HS-27A (cell line): Measurements from ENCODE around the gene HIRA.
"Not testable (repeated sequence)": the region's sequence is repeated elsewhere in the genome, so short reads cannot be mapped to it uniquely, and the experiment has no call there.

ENCODE experiments used
- DNase-seq: peaks from one replicate; pipeline ENCODE4 v3.0.0-alpha.2; 2012; ENCODE audit warnings: low read depth, missing footprints

HIRA gene

GRCh38 chr22:19463008-19463407 is 31.5 kb upstream of the HIRA start:
- no peak for DNase-seq

- no peak for DNase-seq
These were observed 30.0 kb upstream of the HIRA start for GRCh38 chr22:19461506-19461905.

GRCh38 chr22:19460036-19460435 is 28.5 kb upstream of the HIRA start:
- no peak for DNase-seq

GRCh38 chr22:19457828-19458428 is 26.4 kb upstream of the HIRA start:
- DNase-seq, result no peak

- no peak for DNase-seq
These were observed 25.0 kb upstream of the HIRA start for GRCh38 chr22:19456541-19456940.

- DNase-seq, result no peak
These were observed 24.2 kb upstream of the HIRA start for GRCh38 chr22:19455585-19456370.

- DNase-seq, result no peak
These were observed 23.5 kb upstream of the HIRA start for GRCh38 chr22:19455033-19455432.

GRCh38 chr22:19454156-19454555 is 22.6 kb upstream of the HIRA start:
- no peak for DNase-seq

- no peak for DNase-seq
These were observed 22.2 kb upstream of the HIRA start for GRCh38 chr22:19453718-19454117.

- DNase-seq, result no peak
These were observed 20.0 kb upstream of the HIRA start for GRCh38 chr22:19451570-19451969.

GRCh38 chr22:19450363-19451175 is 19.0 kb upstream of the HIRA start:
- no peak for DNase-seq

- DNase-seq, result no peak
These were observed 17.9 kb upstream of the HIRA start for GRCh38 chr22:19449422-19449767.

GRCh38 chr22:19448739-19449421 is 17.3 kb upstream of the HIRA start:
- no peak for DNase-seq

- DNase-seq, result peak; percentile 34
These were observed 16.6 kb upstream of the HIRA start for GRCh38 chr22:19448076-19448607.

GRCh38 chr22:19447330-19448075 is 16.0 kb upstream of the HIRA start, which contains the start of gene C22orf39:
C22orf39 (minus strand) TSS chr22:19447711; CDS start chr22:19447688, 23 bp downstream.
- DNase-seq, result peak; percentile 70

GRCh38 chr22:19446603-19447329 is 15.2 kb upstream of the HIRA start:
- DNase-seq, result no peak

GRCh38 chr22:19445279-19445982 is 13.9 kb upstream of the HIRA start:
- not testable (repeated sequence) for DNase-seq

GRCh38 chr22:19443544-19444211 is 12.1 kb upstream of the HIRA start:
- no peak for DNase-seq

- no peak for DNase-seq
These were observed 10.6 kb upstream of the HIRA start for GRCh38 chr22:19442166-19442565.
